ENCODE measurements around the gene DSG3. TPM values are rescaled to one million over a fixed set of nuclear protein-coding genes. Genes with fewer than 3 reads are reported as not detected.

DSG3 gene
- total RNA-seq, 1 experiment from 2014 or later, result not detected

DNA sequence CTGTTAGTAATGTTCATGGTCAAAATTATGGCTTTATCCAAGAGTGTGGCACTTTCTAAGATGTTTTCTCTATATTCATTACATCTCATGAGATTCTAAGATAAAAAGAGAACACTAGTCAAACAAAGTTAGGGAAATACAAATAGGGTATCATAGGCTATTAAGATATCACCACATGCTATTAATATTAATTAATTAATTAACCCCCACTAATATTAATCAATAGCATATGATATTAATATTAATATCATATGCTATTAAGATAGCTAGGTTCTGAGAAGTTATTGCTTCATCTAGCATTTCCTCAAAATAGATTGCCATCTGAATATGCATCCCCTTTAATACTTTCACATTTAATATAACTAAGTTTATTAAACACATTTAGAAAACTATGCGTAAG lies 22.1 kb downstream of the DSG3 start:
- Histone ChIP-seq H3K27me3 (replicated peaks; ENCODE audit: insufficient read depth, low read depth, low read length, poor library complexity) (peaks cover 28% of the 10 kb centered on the region), H3K9me3 (ENCODE audit: low read depth, low read length, poor library complexity, severe bottlenecking) (no peaks in the 10 kb centered on the region), H3K4me1 (ENCODE audit: insufficient read depth, low read length, poor library complexity, severe bottlenecking) (no peaks in the 10 kb centered on the region), H3K4me3 (ENCODE audit: low read depth, low read length, poor library complexity, severe bottlenecking) (no peak overlapping the region), H3K27ac (ENCODE audit: low read depth, low read length, poor library complexity, severe bottlenecking) (no peak overlapping the region), H3K36me3 (ENCODE audit: insufficient read depth, low read length, poor library complexity, severe bottlenecking) (no peaks in the 10 kb centered on the region)
- DNase-seq (ENCODE audit: low spot score), result no peak
- intact Hi-C loops (cut with micrococcal nuclease; ENCODE audit: unreplicated experiment), result no loop called here
- BruUV-seq (replicated peaks), result no TSS peak
- no peak for TF ChIP-seq EZH2 (IDR thresholded peaks at IDR 0.05; ENCODE audit: borderline replicate concordance, low read depth, low read length, poor library complexity, severe bottlenecking)
- TF ChIP-seq, protein P1, sequence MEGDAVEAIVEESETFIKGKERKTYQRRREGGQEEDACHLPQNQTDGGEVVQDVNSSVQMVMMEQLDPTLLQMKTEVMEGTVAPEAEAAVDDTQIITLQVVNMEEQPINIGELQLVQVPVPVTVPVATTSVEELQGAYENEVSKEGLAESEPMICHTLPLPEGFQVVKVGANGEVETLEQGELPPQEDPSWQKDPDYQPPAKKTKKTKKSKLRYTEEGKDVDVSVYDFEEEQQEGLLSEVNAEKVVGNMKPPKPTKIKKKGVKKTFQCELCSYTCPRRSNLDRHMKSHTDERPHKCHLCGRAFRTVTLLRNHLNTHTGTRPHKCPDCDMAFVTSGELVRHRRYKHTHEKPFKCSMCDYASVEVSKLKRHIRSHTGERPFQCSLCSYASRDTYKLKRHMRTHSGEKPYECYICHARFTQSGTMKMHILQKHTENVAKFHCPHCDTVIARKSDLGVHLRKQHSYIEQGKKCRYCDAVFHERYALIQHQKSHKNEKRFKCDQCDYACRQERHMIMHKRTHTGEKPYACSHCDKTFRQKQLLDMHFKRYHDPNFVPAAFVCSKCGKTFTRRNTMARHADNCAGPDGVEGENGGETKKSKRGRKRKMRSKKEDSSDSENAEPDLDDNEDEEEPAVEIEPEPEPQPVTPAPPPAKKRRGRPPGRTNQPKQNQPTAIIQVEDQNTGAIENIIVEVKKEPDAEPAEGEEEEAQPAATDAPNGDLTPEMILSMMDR (conservative IDR thresholded peaks at IDR 0.05; ENCODE audit: low read depth, low read length), result no peak
- POLR2A ChIA-PET (ENCODE audit: low non-redundant PET), result no interaction called here
- CTCF ChIA-PET, result no interaction called here

DNA sequence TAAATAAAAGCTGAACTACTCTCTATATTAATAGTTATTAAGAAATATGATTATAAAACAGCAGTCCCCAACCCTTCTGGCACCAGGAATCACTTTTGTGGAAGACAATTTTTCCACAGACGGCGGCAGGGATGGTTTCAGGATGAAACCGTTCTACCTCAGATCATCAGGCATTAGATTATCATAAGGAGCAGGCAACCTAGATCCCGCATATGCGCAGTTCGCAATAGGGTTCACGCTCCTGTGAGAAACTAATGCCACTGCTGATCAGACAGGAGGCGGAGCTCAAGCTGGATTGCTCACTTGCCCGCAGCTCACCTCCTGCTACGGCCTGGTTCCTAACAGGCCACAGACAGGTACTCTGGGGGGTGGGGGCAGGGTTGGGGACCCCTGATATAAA lies 31.1 kb downstream of the DSG3 start:
- POLR2A ChIA-PET (ENCODE audit: low non-redundant PET), result no interaction called here

DNA sequence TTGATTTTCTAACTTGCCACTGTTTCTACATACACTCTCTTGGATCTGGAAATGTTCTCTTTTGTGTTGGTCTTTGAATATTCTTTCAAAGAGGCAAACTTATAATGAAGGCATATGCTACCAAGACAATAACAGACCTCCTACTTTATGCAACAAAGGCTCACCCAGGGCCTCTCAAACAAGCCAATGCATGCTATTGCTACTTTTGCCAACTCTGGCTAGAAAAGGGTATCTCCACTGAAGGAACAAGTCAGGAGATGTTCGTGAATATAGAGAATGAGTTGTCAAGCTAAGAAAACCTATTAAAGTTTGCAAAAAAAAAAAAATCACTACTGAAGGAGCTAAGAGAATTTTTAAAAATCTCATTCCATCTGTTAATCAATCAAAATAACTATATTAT lies 34.5 kb downstream of the DSG3 start:
- no peaks in the 10 kb centered on the region for H3K9me3 ChIP-seq (ENCODE audit: low read depth, low read length, poor library complexity, severe bottlenecking)
- no peak overlapping the region for H3K4me3 ChIP-seq (ENCODE audit: low read depth, low read length, poor library complexity, severe bottlenecking)
- no peak for DNase-seq (ENCODE audit: low spot score)
- ChIA-PET CTCF (no interaction called here), POLR2A (ENCODE audit: low non-redundant PET) (no interaction called here)
- no peak for TF ChIP-seq EZH2 (IDR thresholded peaks at IDR 0.05; ENCODE audit: borderline replicate concordance, low read depth, low read length, poor library complexity, severe bottlenecking)
- TF ChIP-seq, protein P1 (conservative IDR thresholded peaks at IDR 0.05; ENCODE audit: low read depth, low read length), result no peak
- no peak overlapping the region for H3K27ac ChIP-seq (ENCODE audit: low read depth, low read length, poor library complexity, severe bottlenecking)
- H3K36me3 ChIP-seq (ENCODE audit: insufficient read depth, low read length, poor library complexity, severe bottlenecking), result no peaks in the 10 kb centered on the region
- intact Hi-C loops (cut with micrococcal nuclease; ENCODE audit: unreplicated experiment), result no loop called here
- no peaks in the 10 kb centered on the region for H3K4me1 ChIP-seq (ENCODE audit: insufficient read depth, low read length, poor library complexity, severe bottlenecking)
- no TSS peak for BruUV-seq (replicated peaks)
- H3K27me3 ChIP-seq (replicated peaks; ENCODE audit: insufficient read depth, low read depth, low read length, poor library complexity), result peaks cover 42% of the 10 kb centered on the region

More for the DNA sequence above, 31.1 kb downstream of the DSG3 start:
- CTCF ChIA-PET, result no interaction called here
- H3K9me3 ChIP-seq (ENCODE audit: low read depth, low read length, poor library complexity, severe bottlenecking), result no peaks in the 10 kb centered on the region
- H3K27ac ChIP-seq (ENCODE audit: low read depth, low read length, poor library complexity, severe bottlenecking), result no peak overlapping the region
- peaks cover 35% of the 10 kb centered on the region for H3K27me3 ChIP-seq (replicated peaks; ENCODE audit: insufficient read depth, low read depth, low read length, poor library complexity)
- DNase-seq (ENCODE audit: low spot score), result no peak
- TF ChIP-seq, protein P1 (conservative IDR thresholded peaks at IDR 0.05; ENCODE audit: low read depth, low read length), result no peak
- TF ChIP-seq EZH2 (IDR thresholded peaks at IDR 0.05; ENCODE audit: borderline replicate concordance, low read depth, low read length, poor library complexity, severe bottlenecking), result no peak
- intact Hi-C loops (cut with micrococcal nuclease; ENCODE audit: unreplicated experiment), result no loop called here
- H3K36me3 ChIP-seq (ENCODE audit: insufficient read depth, low read length, poor library complexity, severe bottlenecking), result no peaks in the 10 kb centered on the region
- no TSS peak for BruUV-seq (replicated peaks)
- no peak overlapping the region for H3K4me3 ChIP-seq (ENCODE audit: low read depth, low read length, poor library complexity, severe bottlenecking)
- no peaks in the 10 kb centered on the region for H3K4me1 ChIP-seq (ENCODE audit: insufficient read depth, low read length, poor library complexity, severe bottlenecking)
